ENCODE measurements around the gene BICDL2.

The BICDL2 gene

DNA sequence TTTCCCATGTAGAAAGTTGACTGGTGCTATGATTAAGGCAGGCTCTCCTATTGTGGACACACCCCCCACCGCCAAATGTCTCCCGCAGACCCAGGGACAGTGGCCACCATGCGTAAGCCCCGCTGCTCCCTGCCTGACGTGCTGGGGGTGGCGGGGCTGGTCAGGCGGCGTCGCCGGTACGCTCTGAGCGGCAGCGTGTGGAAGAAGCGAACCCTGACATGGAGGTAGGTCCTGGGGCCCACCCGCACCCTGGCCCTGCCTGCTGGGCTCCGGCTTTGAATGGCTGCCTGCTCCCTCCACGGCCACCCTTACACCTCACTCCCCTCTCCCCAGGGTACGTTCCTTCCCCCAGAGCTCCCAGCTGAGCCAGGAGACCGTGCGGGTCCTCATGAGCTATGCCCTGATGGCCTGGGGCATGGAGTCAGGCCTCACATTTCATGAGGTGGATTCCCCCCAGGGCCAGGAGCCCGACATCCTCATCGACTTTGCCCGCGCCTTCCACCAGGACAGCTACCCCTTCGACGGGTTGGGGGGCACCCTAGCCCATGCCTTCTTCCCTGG is 13.3 kb upstream of the BICDL2 start:
- H3K4me3 ChIP-seq (ENCODE audit: low read depth, low read length), result no peak overlapping the region

DNA sequence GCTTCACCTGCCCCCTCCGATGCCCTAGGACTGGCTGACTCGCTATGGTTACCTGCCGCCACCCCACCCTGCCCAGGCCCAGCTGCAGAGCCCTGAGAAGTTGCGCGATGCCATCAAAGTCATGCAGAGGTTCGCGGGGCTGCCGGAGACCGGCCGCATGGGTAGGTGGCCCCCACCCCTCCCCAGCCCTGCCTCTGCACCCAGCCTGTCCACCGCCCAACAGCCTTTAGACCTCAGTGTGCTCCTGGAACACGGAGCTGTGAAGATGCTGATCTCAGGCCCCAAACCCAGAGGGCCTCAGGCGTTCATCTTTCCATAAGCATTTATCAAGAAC is 10.6 kb upstream of the BICDL2 start:
- peak overlapping the region; percentile 67 for H3K4me3 ChIP-seq (ENCODE audit: low read depth, low read length)

DNA sequence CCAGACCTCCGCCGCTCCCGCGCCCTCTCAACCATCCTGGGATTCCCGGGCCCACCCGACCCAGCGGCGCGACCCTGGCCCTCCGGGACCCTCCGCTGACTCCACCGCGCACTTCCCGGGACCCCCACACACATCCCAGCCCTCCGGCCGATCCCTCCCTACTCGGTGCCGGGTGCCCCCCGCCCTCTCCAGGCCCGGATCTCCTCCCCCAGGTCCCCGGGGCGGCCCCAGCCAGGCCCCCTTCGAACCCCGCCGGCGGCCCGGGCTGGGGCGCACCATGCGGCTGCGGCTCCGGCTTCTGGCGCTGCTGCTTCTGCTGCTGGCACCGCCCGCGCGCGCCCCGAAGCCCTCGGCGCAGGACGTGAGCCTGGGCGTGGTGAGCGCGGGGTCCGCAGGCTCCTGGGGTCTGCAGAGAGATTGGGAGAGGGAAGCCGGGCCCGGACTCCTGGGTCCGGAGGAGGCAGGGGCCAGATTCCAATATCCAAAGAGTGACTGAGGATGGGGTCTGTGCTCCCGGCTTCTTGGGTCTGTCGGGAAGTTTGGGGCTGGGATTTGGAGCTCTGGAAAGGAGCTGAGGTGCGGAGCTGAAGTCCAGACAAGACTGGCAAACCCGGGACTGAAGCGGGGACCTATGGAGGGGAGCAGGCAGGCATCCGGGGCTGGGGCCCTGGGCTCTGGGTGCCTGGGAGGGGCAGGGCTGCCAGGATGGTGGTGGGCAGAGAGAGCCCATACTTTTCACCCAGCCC is 10.1 kb upstream of the BICDL2 start:
- peak overlapping the region; percentile 67 for H3K4me3 ChIP-seq (ENCODE audit: low read depth, low read length)

DNA sequence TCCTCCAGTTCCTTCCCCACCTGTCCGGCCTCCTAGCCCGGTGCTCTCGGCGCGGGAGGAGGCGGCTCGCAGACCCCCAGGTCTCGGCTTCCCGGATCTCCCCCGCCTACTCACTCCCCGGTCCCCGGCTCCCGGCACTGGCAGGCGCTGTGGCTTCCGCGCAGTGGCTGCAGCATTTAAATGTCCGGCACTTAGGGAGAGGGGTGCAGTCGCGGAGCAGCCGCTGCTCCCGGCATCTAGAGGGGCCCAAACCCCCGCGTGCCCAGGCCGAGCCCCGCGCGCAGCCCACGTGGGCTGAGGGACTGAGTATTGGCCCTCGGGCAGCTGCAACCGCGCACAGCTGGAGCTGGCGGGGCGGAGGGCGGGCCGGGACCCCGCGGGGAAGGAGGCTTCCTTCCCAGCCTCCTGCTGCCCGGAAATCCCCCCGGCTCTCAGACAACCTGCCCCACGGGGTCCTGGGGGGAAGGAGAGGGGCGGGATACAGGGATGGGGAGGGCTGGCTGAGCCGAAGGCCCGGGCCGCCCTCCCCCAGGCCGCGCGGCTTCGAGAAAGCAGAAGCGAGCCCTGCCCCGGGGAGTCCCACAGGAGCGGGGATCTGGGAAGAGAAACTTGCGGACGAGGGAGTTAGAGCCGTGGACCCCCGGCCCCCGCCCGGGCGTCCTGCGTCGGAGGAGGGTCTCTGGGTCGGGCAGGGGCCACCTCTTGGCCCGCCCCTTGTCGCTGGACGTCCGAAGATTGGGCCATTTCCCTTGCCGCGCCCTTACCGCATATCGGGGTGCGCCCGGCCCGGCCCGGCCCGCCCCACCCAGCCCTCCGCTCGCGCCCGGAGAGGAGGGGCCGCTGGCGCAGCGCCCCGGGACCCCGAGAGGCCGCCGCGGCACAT is 9.3 kb upstream of the BICDL2 start, which contains the start of gene MMP25:
TSS of gene MMP25 (plus strand) at position 804 of the 883 bp plus-strand sequence. CDS start 357 bp downstream, outside the sequence.
- peak within 1 kb of the TSS; percentile 67 for H3K4me3 ChIP-seq (ENCODE audit: low read depth, low read length)

GRCh38 chr16:3044708-3045107 is 8.0 kb upstream of the BICDL2 start:
- H3K4me3 ChIP-seq (ENCODE audit: low read depth, low read length), result peak overlapping the region; percentile 13

DNA sequence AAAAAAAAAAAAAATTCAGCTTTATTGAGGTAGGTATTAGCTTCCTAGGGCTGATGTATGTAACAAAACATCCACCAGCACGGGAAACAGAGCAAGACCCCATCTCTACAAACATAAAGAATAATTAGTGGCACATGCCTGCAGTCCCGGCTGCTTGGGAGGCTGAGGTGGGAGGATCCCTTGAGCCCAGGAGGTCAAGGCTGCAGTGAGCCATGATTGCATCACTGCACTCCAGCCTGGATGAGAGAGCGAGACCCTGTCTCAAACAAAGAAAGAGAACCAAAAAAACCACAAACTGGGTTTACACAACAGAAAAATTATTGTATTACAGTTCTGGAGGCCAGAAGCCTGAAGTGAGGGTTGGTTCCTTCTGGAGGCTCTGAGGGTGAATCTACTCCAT is 5.6 kb upstream of the BICDL2 start:
- H3K4me3 ChIP-seq (ENCODE audit: low read depth, low read length), result no peak overlapping the region

GRCh38 chr16:3038896-3039295 is 2.2 kb upstream of the BICDL2 start:
- H3K4me3 ChIP-seq (ENCODE audit: low read depth, low read length), result no peak overlapping the region

DNA sequence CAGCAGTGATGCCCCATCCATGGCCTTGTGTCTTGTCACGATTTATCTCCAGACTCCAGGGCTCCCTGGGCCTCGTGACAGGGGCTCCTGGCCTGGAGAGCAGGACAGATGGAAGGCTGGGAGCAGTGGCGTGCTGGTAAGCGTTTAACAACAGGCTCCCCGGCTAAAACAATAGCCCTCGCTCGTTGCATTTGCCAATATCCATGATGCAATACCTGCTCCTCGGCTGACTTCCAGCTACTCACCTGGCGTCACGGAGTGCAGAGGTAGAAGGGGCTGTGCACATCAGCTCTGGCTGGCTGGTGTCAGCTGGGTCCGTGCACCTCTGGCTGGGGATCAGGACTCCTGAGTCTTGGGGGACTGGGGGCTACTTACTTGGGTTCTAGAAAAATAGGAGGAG is 1.5 kb upstream of the BICDL2 start:
- H3K4me3 ChIP-seq (ENCODE audit: low read depth, low read length), result no peak overlapping the region

GRCh38 chr16:3035972-3036725 is 595 bp downstream of the BICDL2 start:
- H3K4me3 ChIP-seq (ENCODE audit: low read depth, low read length), result peak overlapping the region; percentile 58

GRCh38 chr16:3035289-3035971 is 1.3 kb downstream of the BICDL2 start:
- H3K4me3 ChIP-seq (ENCODE audit: low read depth, low read length), result no peak overlapping the region

GRCh38 chr16:3032624-3033023 is 4.1 kb downstream of the BICDL2 start:
- no peak overlapping the region for H3K4me3 ChIP-seq (ENCODE audit: low read depth, low read length)

- no peak overlapping the region for H3K4me3 ChIP-seq (ENCODE audit: low read depth, low read length)
These were observed 6.2 kb downstream of the BICDL2 start for GRCh38 chr16:3030222-3031212.

GRCh38 chr16:3029491-3030221 is 7.1 kb downstream of the BICDL2 start:
- H3K4me3 ChIP-seq (ENCODE audit: low read depth, low read length), result no peak overlapping the region

DNA sequence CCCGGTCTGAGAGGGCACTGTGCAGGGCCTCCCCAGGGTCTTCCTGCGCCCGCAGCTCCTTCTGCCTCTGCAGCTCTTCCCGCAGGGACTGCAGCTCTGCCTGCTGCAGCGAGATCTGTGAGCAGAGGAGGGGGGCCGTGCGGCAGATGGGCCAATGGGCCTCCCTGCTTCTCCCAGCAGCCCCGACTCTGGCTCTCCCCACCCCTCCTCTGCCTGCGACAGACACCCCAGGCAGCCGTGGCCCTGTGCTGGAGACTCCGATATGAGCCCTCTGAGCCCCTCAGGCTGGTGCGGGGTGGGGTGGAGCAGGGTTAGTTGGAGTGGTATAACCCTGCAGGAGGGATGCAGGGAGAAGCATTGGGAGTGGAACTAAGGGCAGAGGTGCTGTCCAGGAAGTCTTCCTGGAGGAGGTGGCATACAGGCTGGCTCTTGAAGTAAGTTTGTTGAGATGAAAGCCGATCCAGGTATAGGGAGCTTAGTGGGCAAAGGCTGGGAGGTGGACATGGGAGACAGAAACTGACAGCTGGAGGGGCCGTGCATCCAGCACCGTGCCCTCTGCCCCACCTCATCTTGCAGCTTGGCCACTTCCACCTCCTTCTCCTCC is 7.9 kb downstream of the BICDL2 start:
- no peak overlapping the region for H3K4me3 ChIP-seq (ENCODE audit: low read depth, low read length)

- no peak overlapping the region for H3K4me3 ChIP-seq (ENCODE audit: low read depth, low read length)
These were observed 8.6 kb downstream of the BICDL2 start for GRCh38 chr16:3027983-3028715.

- no peak overlapping the region for H3K4me3 ChIP-seq (ENCODE audit: low read depth, low read length)
These were observed 9.3 kb downstream of the BICDL2 start for GRCh38 chr16:3027489-3027795.

DNA sequence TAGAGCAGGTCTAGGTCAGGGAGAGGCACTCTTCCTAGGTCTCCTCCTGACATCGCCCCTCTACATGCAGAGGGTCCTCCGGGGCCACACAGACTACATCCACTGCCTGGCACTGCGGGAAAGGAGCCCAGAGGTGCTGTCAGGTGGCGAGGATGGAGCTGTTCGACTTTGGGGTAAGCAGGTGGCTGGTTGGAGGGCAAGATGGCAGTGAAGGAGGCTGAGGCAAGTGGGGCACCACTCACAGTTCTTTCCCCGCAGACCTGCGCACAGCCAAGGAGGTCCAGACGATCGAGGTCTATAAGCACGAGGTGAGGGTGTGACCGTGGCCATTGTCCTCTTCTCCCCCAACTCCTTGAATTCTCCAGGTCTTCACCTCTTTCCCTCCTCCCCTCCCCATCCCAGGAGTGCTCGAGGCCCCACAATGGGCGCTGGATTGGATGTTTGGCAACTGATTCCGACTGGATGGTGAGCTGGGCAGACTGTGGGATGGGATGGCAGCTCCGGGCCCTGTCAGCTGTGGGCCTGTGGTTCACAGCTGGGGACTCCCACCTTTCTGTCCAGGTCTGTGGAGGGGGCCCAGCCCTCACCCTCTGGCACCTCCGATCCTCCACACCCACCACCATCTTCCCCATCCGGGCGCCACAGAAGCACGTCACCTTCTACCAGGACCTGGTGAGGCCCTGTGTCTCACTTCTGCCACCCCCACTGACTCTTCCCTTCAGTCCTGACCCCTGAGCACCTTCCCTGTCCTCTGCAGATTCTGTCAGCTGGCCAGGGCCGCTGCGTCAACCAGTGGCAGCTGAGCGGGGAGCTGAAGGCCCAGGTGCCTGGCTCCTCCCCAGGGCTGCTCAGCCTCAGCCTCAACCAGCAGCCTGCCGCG is 9.9 kb downstream of the BICDL2 start:
- H3K4me3 ChIP-seq (ENCODE audit: low read depth, low read length), result no peak overlapping the region

Measured in iPS-11a (cell line).